ENCODE measurements around the gene PARP8. TPM values are rescaled to one million over a fixed set of nuclear protein-coding genes. Genes with fewer than 3 reads are reported as not detected.

The PARP8 gene
- total and polyA plus RNA-seq, 2 of the 8 experiments (the other 6 are each of a cell fraction or from before 2014, with no cell fraction given), result 16.6 to 30.6 TPM

- no peaks in the 10 kb centered on the region for H4K20me1 ChIP-seq (replicated peaks in 1 of 2; ENCODE audit: control insufficient read depth in 1 of 2, insufficient read depth in 2 of 2, low read length in 2 of 2)
- no peak overlapping the region for H2BK5ac ChIP-seq (ENCODE audit: low read depth, low read length)
- H3K14ac ChIP-seq (ENCODE audit: insufficient read length), result no peak overlapping the region
- no peak overlapping the region for H2BK20ac ChIP-seq (ENCODE audit: low read length)
- no peak overlapping the region for H3K9ac ChIP-seq (replicated peaks in 1 of 4; ENCODE audit: extremely low read depth in 1 of 4, low read depth in 3 of 4, low read length in 3 of 4)
- H2BK120ac ChIP-seq (replicated peaks; ENCODE audit: low read depth, low read length), result no peak overlapping the region
- no peak overlapping the region for H4K5ac ChIP-seq (ENCODE audit: insufficient read length, low read depth, low read length)
- no peak overlapping the region for H3K4me2 ChIP-seq (ENCODE audit: insufficient read depth in 1 of 2, low read depth in 2 of 2, low read length in 2 of 2)
- H3K4ac ChIP-seq (replicated peaks; ENCODE audit: insufficient read length, low read depth, low read length), result no peak overlapping the region
- H4K91ac ChIP-seq (replicated peaks; ENCODE audit: insufficient read length, low read length), result no peak overlapping the region
- no peaks in the 10 kb centered on the region for H3K4me1 ChIP-seq (replicated peaks in 1 of 4; ENCODE audit: control insufficient read depth in 3 of 4, insufficient read depth in 4 of 4, low read length in 3 of 4)
- FAIRE-seq (no peak), DNase-seq (ENCODE audit: low read depth in 1 of 2, low spot score in 2 of 2) (no peak)
- ChIA-PET CTCF (ENCODE audit: partially characterized antibody) (interaction anchor here (1.1 kb wide), 1 partner anchor 15 kb away, joined by 4 read pairs; no protein-coding TSS in a partner anchor), POLR2A (ENCODE audit: partially characterized antibody) (no interaction called here)
- no peak overlapping the region for H2BK12ac ChIP-seq (ENCODE audit: low read depth, low read length)
- H3K4me3 ChIP-seq (ENCODE audit: extremely low read depth in 1 of 4, insufficient read depth in 2 of 4, low read depth in 3 of 4, low read length in 4 of 4), result no peak overlapping the region
- H3K18ac ChIP-seq (ENCODE audit: extremely low read depth, low read length), result no peak overlapping the region
- no peak overlapping the region for H3K23ac ChIP-seq (ENCODE audit: insufficient read length)
- peaks cover 0 to 4% (median 0%) of the 10 kb centered on the region in 4 experiments; a peak in 3 of 8 replicates for H3K36me3 ChIP-seq (ENCODE audit: control insufficient read depth in 2 of 4, insufficient read depth in 4 of 4, low read length in 3 of 4)
- 88% methylated on average over 3 of the region's 3 CpGs; no CpG with 5 or more reads in 1 of the 2 experiments for WGBS, 2 experiments (ENCODE audit: extremely low coverage in 1 of 2, insufficient coverage in 1 of 2, insufficient read length in 1 of 2, insufficient replicate concordance in 2 of 2, low coverage in 1 of 2, low lambda C conversion rate in 2 of 2, missing lambda C conversion rate in 1 of 2)
- no peaks in the 10 kb centered on the region for H3K9me3 ChIP-seq (ENCODE audit: insufficient read depth in 2 of 2, low read depth in 1 of 2, low read length in 1 of 2)
- H2AK5ac ChIP-seq (ENCODE audit: low read depth, low read length), result no peak overlapping the region
- H3K27me3 ChIP-seq (replicated peaks in 1 of 4; ENCODE audit: control insufficient read depth in 3 of 4, extremely low read depth in 1 of 4, insufficient read depth in 3 of 4, low read length in 3 of 4), result no peaks in the 10 kb centered on the region
- H3K23me2 ChIP-seq (ENCODE audit: low read depth, low read length), result no peaks in the 10 kb centered on the region
- no peak overlapping the region for H3K27ac ChIP-seq (ENCODE audit: low read depth, low read length)
- H4K8ac ChIP-seq (ENCODE audit: extremely low read depth, insufficient read depth, low read length), result no peak overlapping the region
- no peak overlapping the region for H3K56ac ChIP-seq (replicated peaks; ENCODE audit: insufficient read length, low read depth, low read length)
- H3K79me2 ChIP-seq (ENCODE audit: control insufficient read depth in 1 of 2, insufficient read depth in 2 of 2, low read length in 2 of 2), result no peaks in the 10 kb centered on the region
- H2BK15ac ChIP-seq (ENCODE audit: low read length), result no peak overlapping the region
- H2AFZ ChIP-seq (ENCODE audit: low read length), result no peak overlapping the region
- H3K79me1 ChIP-seq (ENCODE audit: low read depth, low read length), result no peaks in the 10 kb centered on the region
- TF ChIP-seq, protein P1, sequence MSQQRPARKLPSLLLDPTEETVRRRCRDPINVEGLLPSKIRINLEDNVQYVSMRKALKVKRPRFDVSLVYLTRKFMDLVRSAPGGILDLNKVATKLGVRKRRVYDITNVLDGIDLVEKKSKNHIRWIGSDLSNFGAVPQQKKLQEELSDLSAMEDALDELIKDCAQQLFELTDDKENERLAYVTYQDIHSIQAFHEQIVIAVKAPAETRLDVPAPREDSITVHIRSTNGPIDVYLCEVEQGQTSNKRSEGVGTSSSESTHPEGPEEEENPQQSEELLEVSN (IDR thresholded peaks at IDR 0.05), result no peak
- TF ChIP-seq, protein P2, sequence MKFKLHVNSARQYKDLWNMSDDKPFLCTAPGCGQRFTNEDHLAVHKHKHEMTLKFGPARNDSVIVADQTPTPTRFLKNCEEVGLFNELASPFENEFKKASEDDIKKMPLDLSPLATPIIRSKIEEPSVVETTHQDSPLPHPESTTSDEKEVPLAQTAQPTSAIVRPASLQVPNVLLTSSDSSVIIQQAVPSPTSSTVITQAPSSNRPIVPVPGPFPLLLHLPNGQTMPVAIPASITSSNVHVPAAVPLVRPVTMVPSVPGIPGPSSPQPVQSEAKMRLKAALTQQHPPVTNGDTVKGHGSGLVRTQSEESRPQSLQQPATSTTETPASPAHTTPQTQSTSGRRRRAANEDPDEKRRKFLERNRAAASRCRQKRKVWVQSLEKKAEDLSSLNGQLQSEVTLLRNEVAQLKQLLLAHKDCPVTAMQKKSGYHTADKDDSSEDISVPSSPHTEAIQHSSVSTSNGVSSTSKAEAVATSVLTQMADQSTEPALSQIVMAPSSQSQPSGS (IDR thresholded peaks at IDR 0.05; ENCODE audit: low read length), result no peak
- TF ChIP-seq RNF2 (IDR thresholded peaks at IDR 0.05; ENCODE audit: borderline replicate concordance, low read depth, low read length, missing control alignments, poor library complexity, severe bottlenecking), result no peak
- TF ChIP-seq HDAC2 (IDR thresholded peaks at IDR 0.05; ENCODE audit: borderline replicate concordance in 1 of 2, low read depth in 2 of 2, low read length in 2 of 2), result no peak
- no peak for TF ChIP-seq RBBP5 (IDR thresholded peaks at IDR 0.05; ENCODE audit: borderline replicate concordance, low read depth, low read length)
- no peak for TF ChIP-seq SRF (IDR thresholded peaks at IDR 0.05; ENCODE audit: low read depth, low read length)
- no peak for TF ChIP-seq RXRA (IDR thresholded peaks at IDR 0.05; ENCODE audit: insufficient read depth, low read depth, low read length)
- TF ChIP-seq, protein P3, sequence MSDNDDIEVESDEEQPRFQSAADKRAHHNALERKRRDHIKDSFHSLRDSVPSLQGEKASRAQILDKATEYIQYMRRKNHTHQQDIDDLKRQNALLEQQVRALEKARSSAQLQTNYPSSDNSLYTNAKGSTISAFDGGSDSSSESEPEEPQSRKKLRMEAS (IDR thresholded peaks at IDR 0.05), result no peak
- TF ChIP-seq NRF1 (IDR thresholded peaks at IDR 0.05; ENCODE audit: low read depth, low read length), result no peak
- TF ChIP-seq POLR2A (IDR thresholded peaks at IDR 0.05; ENCODE audit: control extremely low read depth in 1 of 2, low read depth in 2 of 2, low read length in 2 of 2), result no peak
- no peak for TF ChIP-seq CBX5 (IDR thresholded peaks at IDR 0.05; ENCODE audit: low read depth, low read length)
These were observed 156.3 kb downstream of the PARP8 start for GRCh38 chr5:50822761-50823160.

All from H1 (cell line).